Measurements from ENCODE around the gene A4GALT. TPM values are rescaled to one million over a fixed set of nuclear protein-coding genes. Genes with fewer than 3 reads are reported as not detected.

A4GALT gene
- total and polyA plus RNA-seq, 2 experiments from 2014 or later: 2.2 to 4.4 TPM

DNA sequence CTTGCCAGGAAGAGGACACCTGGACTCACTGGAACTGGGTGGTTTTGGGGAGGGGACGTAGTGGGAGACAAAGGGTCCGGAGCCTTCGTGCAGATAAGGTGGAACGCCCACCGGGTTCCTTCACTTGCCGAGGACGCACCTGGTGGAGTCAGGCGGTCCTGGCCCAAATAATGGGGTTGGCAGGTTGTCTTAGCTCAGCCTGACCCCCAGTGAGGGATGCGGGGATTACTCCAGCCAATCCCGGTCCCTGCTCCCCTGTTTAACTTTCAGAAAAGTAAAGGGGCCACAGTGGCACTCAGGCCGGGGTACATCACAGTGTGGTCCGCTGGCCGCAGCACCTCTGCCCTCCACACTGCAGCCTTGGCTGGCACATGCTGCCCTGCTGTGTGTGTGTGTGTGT is 18.0 kb downstream of the A4GALT start:
- no peak overlapping the region for H3K27ac ChIP-seq
- H3K79me2 ChIP-seq: no peaks in the 10 kb centered on the region
- TF ChIP-seq EZH2 (IDR thresholded peaks at IDR 0.05; ENCODE audit: borderline replicate concordance): no peak
- TF ChIP-seq, protein P1, sequence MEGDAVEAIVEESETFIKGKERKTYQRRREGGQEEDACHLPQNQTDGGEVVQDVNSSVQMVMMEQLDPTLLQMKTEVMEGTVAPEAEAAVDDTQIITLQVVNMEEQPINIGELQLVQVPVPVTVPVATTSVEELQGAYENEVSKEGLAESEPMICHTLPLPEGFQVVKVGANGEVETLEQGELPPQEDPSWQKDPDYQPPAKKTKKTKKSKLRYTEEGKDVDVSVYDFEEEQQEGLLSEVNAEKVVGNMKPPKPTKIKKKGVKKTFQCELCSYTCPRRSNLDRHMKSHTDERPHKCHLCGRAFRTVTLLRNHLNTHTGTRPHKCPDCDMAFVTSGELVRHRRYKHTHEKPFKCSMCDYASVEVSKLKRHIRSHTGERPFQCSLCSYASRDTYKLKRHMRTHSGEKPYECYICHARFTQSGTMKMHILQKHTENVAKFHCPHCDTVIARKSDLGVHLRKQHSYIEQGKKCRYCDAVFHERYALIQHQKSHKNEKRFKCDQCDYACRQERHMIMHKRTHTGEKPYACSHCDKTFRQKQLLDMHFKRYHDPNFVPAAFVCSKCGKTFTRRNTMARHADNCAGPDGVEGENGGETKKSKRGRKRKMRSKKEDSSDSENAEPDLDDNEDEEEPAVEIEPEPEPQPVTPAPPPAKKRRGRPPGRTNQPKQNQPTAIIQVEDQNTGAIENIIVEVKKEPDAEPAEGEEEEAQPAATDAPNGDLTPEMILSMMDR (IDR thresholded peaks at IDR 0.05; ENCODE audit: poor library complexity): no peak
- TF ChIP-seq EZH2phosphoT487 (IDR thresholded peaks at IDR 0.05; ENCODE audit: low read depth, severe bottlenecking, unreplicated experiment): no peak
- no peak overlapping the region for H3K4me3 ChIP-seq
- H4K20me1 ChIP-seq (ENCODE audit: insufficient read depth, poor library complexity, severe bottlenecking): no peaks in the 10 kb centered on the region
- H3K4me2 ChIP-seq: no peak overlapping the region
- no peak for DNase-seq (ENCODE audit: low spot score)
- H3K36me3 ChIP-seq (replicated peaks; ENCODE audit: insufficient read depth, low read depth): no peaks in the 10 kb centered on the region
- 95% methylated on average over 13 of the region's 13 CpGs for WGBS (ENCODE audit: low lambda C conversion rate, missing lambda C conversion rate)
- H2AFZ ChIP-seq: no peak overlapping the region
- H3K27me3 ChIP-seq: no peaks in the 10 kb centered on the region
- no peaks in the 10 kb centered on the region for H3K9me2 ChIP-seq (replicated peaks; ENCODE audit: insufficient read depth)
- no peaks in the 10 kb centered on the region for H3K9me3 ChIP-seq (ENCODE audit: low read depth)
- H3K4me1 ChIP-seq (ENCODE audit: insufficient read depth): peaks cover 4% of the 10 kb centered on the region

DNA sequence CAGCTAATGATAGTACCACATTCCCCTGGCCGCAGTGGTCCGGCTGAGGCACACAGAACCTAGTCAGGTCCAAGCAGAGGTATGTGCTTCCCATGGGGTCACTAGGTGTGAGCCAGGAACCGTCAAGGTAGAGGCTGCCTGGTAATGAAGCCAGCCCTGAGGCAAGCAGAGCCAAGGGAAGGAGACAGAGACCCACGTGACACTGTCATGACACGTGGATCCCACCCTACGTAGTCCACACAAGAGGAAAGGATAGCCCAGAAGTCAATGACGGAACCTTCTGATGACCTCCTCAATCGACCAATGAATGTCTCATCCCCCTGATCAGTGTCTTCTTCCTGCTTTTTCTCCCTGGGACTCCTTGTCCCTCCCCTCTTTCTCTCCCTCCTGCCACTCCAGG is 19.0 kb downstream of the A4GALT start:
- Histone ChIP-seq H3K9me3 (ENCODE audit: low read depth) (no peaks in the 10 kb centered on the region), H3K4me1 (ENCODE audit: insufficient read depth) (peaks cover 4% of the 10 kb centered on the region), H3K27ac (no peak overlapping the region), H2AFZ (no peak overlapping the region), H3K36me3 (replicated peaks; ENCODE audit: insufficient read depth, low read depth) (no peaks in the 10 kb centered on the region), H3K27me3 (no peaks in the 10 kb centered on the region), H4K20me1 (ENCODE audit: insufficient read depth, poor library complexity, severe bottlenecking) (no peaks in the 10 kb centered on the region), H3K4me3 (no peak overlapping the region), H3K79me2 (no peaks in the 10 kb centered on the region), H3K4me2 (no peak overlapping the region), H3K9me2 (replicated peaks; ENCODE audit: insufficient read depth) (no peaks in the 10 kb centered on the region)
- no peak for DNase-seq (ENCODE audit: low spot score)
- 90% methylated on average over 8 of the region's 8 CpGs for WGBS (ENCODE audit: low lambda C conversion rate, missing lambda C conversion rate)
- TF ChIP-seq, protein P1 (IDR thresholded peaks at IDR 0.05; ENCODE audit: poor library complexity): no peak
- TF ChIP-seq EZH2phosphoT487 (IDR thresholded peaks at IDR 0.05; ENCODE audit: low read depth, severe bottlenecking, unreplicated experiment) (no peak), EZH2 (IDR thresholded peaks at IDR 0.05; ENCODE audit: borderline replicate concordance) (no peak)

DNA sequence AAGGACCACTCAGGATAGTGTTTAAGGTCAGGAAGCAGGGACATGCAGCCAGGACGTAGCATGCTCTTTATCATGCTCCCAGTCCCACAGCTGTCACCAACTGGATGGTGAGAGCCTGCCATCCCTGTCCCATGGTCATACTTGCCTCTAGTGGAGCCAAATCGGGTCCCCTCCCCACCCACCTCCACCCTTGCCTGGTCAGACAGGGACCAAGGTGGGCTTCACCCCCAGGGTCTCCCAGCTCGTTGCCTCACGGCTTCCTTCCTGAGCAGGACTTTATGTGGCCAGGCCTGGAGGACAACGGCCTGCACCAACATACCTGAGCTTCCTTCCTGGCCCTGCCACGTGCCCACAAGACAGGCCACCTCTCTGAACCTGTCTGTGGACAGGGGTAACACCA is 19.8 kb downstream of the A4GALT start:
- Histone ChIP-seq H4K20me1 (ENCODE audit: insufficient read depth, poor library complexity, severe bottlenecking) (no peaks in the 10 kb centered on the region), H3K36me3 (replicated peaks; ENCODE audit: insufficient read depth, low read depth) (no peaks in the 10 kb centered on the region), H3K79me2 (no peaks in the 10 kb centered on the region), H3K9me3 (ENCODE audit: low read depth) (no peaks in the 10 kb centered on the region), H3K4me3 (no peak overlapping the region), H3K9me2 (replicated peaks; ENCODE audit: insufficient read depth) (no peaks in the 10 kb centered on the region), H3K27ac (no peak overlapping the region), H3K4me1 (ENCODE audit: insufficient read depth) (peaks cover 4% of the 10 kb centered on the region), H3K4me2 (no peak overlapping the region), H3K27me3 (no peaks in the 10 kb centered on the region), H2AFZ (no peak overlapping the region)
- no peak for TF ChIP-seq EZH2 (IDR thresholded peaks at IDR 0.05; ENCODE audit: borderline replicate concordance)
- no peak for TF ChIP-seq EZH2phosphoT487 (IDR thresholded peaks at IDR 0.05; ENCODE audit: low read depth, severe bottlenecking, unreplicated experiment)
- TF ChIP-seq, protein P1 (IDR thresholded peaks at IDR 0.05; ENCODE audit: poor library complexity): no peak
- WGBS (ENCODE audit: low lambda C conversion rate, missing lambda C conversion rate): 92% methylated on average over 6 of the region's 6 CpGs
- no peak for DNase-seq (ENCODE audit: low spot score)

DNA sequence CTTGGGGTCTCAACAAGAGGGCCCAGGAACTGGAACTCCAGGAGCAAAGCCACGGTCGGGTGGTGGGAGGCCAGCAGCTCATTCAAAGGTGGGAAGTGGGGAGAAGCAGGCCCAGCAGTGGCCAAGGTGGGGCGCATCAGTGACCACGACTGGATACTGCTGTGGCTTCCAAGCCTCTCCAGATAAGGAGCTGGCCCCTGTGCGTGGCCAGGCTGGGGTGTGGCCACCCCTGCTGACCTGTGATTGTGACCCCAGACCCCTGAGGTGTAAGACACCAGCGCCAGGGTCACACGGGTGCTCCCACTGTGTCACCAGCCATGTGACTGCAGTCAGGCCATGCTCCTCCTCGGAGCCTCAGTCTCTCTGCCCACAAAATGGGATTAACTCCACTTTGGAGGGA is 20.3 kb downstream of the A4GALT start:
- H3K36me3 ChIP-seq (replicated peaks; ENCODE audit: insufficient read depth, low read depth): no peaks in the 10 kb centered on the region
- no peak overlapping the region for H3K4me2 ChIP-seq
- no peak overlapping the region for H2AFZ ChIP-seq
- no peaks in the 10 kb centered on the region for H3K27me3 ChIP-seq
- DNase-seq (ENCODE audit: low spot score): no peak
- peaks cover 4% of the 10 kb centered on the region for H3K4me1 ChIP-seq (ENCODE audit: insufficient read depth)
- no peaks in the 10 kb centered on the region for H3K9me3 ChIP-seq (ENCODE audit: low read depth)
- 85% methylated on average over 8 of the region's 8 CpGs for WGBS (ENCODE audit: low lambda C conversion rate, missing lambda C conversion rate)
- no peak for TF ChIP-seq EZH2 (IDR thresholded peaks at IDR 0.05; ENCODE audit: borderline replicate concordance)
- no peak for TF ChIP-seq EZH2phosphoT487 (IDR thresholded peaks at IDR 0.05; ENCODE audit: low read depth, severe bottlenecking, unreplicated experiment)
- TF ChIP-seq, protein P1 (IDR thresholded peaks at IDR 0.05; ENCODE audit: poor library complexity): no peak
- no peak overlapping the region for H3K4me3 ChIP-seq
- no peaks in the 10 kb centered on the region for H4K20me1 ChIP-seq (ENCODE audit: insufficient read depth, poor library complexity, severe bottlenecking)
- H3K79me2 ChIP-seq: no peaks in the 10 kb centered on the region
- H3K9me2 ChIP-seq (replicated peaks; ENCODE audit: insufficient read depth): no peaks in the 10 kb centered on the region
- H3K27ac ChIP-seq: no peak overlapping the region

All from hepatocyte (in vitro differentiated cells).